ENCODE data around the gene MLPH. TPM values are rescaled to one million over a fixed set of nuclear protein-coding genes. Genes with fewer than 3 reads are reported as not detected.
"Not testable (repeated sequence)": the region's sequence is repeated elsewhere in the genome, so short reads cannot be mapped to it uniquely, and the experiment has no call there.

MLPH gene
- total RNA-seq, 2 experiments from 2014 or later, result not detected

DNA sequence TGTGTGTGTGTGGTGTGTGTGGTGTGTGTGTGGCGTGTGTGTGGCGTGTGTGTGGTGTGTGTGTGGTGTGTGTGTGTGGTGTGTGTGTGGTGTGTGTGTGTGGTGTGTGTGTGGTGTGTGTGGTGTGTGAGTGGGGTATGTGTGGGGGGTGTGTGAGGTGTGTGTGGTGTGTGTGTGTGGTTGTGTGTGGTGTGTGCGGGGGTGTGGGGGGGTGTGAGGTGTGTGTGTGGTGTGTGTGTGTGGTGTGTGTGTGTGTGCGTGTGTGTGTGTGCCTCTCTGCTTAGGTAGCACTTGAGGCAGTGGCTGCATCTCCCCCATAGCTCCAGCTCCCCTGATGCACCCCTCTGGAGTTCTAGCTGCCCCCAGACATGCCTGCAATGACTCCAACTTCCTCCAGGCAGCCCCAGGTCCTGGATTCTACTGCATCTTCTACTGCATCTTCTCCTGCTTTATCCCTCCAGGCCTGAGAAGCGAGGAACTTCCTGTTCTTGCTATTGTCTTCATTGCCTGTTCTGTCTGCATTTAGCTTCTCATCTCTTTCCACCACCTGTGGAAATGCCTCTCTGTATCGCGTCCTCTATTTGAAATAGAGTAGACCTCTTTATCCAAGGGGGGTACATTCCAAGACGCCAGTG lies 22.2 kb upstream of the MLPH start:
- CTCF ChIA-PET, result interaction anchor here (0.7 to 1.0 kb wide), 2 partner anchors 54 to 337 kb away, joined by 3 read pairs; no protein-coding TSS in a partner anchor
- Mint-ChIP-seq H3K36me3 (ENCODE audit: low read depth) (no peaks in the 10 kb centered on the region), H3K4me1 (ENCODE audit: low read depth) (no peaks in the 10 kb centered on the region), H3K27ac (no peak overlapping the region), H3K4me3 (no peak overlapping the region), H3K9me3 (no peaks in the 10 kb centered on the region), H3K27me3 (ENCODE audit: low read depth) (no peaks in the 10 kb centered on the region)
- DNase-seq, result no peak
- intact Hi-C loops (cut with micrococcal nuclease), result no loop called here

DNA sequence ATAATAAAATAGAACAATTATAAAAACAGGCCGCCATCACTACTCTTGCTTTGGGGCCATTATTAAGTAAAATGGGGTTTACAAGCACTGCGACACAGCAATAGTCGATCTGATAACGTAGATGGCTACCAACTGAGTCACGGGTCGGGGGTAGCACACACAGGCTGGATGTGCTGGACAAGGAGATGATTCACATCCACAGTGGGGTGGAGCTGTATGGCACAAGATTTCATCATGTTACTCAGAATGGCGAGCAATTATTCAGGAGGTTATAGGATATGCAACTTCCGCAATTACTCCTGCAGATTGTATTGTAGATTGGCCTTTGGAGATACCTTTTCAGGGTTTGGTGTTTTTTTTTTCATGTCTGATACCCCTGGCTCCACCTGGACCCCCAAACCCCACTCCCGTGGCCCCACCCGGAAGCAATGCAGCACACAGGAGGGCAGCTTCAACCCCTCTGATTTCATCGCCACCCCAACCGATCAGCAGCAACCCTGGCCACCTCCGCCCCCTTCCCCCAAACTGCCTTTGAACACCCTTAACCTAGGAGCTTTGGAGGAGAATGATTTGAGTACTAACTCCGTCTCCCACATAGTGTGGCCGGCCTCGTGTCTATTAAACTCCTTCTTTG lies 21.4 kb upstream of the MLPH start:
- CTCF ChIA-PET, result interaction anchor here (1.0 kb wide), 1 partner anchor 55 kb away, joined by 3 read pairs; no protein-coding TSS in a partner anchor
- no peaks in the 10 kb centered on the region for H3K9me3 Mint-ChIP-seq
- no peaks in the 10 kb centered on the region for H3K4me1 Mint-ChIP-seq (ENCODE audit: low read depth)
- no peak overlapping the region for H3K27ac Mint-ChIP-seq
- H3K27me3 Mint-ChIP-seq (ENCODE audit: low read depth), result no peaks in the 10 kb centered on the region
- intact Hi-C loops (cut with micrococcal nuclease), result no loop called here
- no peak overlapping the region for H3K4me3 Mint-ChIP-seq
- no peaks in the 10 kb centered on the region for H3K36me3 Mint-ChIP-seq (ENCODE audit: low read depth)
- no peak for DNase-seq

DNA sequence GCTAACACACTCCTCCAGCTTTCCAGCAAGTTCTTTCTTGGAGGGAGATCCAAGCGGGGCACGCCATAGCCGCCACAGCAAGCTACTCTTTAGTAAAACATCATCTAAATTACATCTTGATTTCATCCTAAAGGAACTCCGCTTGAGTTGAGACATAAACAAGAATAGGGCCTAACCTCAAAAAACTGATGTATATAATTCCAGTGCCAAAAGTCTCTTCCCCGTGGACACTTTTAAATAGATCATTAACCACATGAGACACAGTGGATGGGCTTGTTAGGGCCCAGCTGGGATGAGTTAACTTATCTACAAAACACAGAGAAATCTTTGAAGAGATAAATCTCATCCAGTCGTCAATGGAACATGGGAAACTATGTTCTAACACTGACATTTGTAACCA lies 20.8 kb upstream of the MLPH start:
- Mint-ChIP-seq H3K36me3 (ENCODE audit: low read depth) (no peaks in the 10 kb centered on the region), H3K9me3 (no peaks in the 10 kb centered on the region), H3K4me1 (ENCODE audit: low read depth) (no peaks in the 10 kb centered on the region), H3K4me3 (no peak overlapping the region), H3K27ac (no peak overlapping the region), H3K27me3 (ENCODE audit: low read depth) (no peaks in the 10 kb centered on the region)
- no peak for DNase-seq
- intact Hi-C loops (cut with micrococcal nuclease), result no loop called here
- CTCF ChIA-PET, result no interaction called here

DNA sequence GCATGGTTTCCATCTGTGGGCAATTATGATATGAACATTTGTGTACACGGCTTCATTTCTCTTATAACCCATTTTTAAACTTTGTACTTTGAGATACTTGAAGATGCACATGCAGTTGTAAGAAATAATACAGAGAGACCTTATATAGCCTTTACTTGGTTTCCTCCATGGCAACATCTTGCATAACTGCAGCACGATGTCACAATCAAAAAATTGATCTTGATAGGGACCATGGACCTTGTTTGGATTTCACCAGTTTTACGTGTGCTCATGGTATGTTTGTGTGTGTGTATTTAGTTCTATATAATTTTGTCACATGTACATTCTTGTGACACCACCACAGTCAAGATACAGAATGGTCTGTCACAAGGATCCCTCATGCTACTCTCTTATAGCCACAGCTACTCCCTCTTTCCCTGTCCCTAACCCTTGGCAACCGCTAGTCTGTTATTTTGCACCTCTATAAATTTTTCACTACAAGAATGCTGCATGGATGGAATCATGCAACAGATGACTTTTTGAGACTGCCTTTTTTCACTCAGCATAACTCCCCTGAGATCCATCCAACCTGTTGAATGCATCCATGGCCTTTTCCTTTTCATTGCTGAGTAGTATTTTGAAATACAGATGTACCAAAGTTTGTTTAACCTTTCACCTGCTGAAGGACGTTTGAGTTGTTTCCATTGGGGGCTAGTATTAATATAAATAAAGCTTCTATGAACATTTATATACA lies 19.4 kb upstream of the MLPH start:
- Mint-ChIP-seq H3K27me3 (ENCODE audit: low read depth) (no peaks in the 10 kb centered on the region), H3K9me3 (no peaks in the 10 kb centered on the region), H3K4me1 (ENCODE audit: low read depth) (no peaks in the 10 kb centered on the region), H3K36me3 (ENCODE audit: low read depth) (no peaks in the 10 kb centered on the region), H3K4me3 (no peak overlapping the region), H3K27ac (no peak overlapping the region)
- intact Hi-C loops (cut with micrococcal nuclease), result no loop called here
- no peak for DNase-seq
- CTCF ChIA-PET, result interaction anchor here (4.5 kb wide), 1 partner anchor 46 kb away, joined by 55 read pairs; no protein-coding TSS in a partner anchor

DNA sequence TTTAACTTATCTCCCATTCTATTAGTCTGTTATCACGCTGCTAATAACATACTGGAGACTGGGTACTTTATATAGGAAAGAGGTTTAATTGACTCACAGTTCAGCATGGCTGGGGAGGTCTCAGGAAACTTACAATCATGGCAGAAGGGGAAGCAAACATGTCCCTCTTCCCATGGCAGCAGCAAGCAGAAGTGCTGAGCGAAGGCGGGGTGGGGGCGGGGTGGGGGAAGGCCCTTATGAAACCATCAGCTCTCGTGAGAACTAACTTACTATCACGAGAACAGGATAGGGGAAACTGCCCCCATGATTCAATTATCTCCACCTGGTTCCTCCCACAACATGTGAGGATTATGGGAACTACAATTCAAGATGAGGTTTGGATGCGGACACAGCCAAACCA lies 17.6 kb upstream of the MLPH start:
- intact Hi-C loops (cut with micrococcal nuclease); H3K27ac Mint-ChIP-seq; H3K4me3 Mint-ChIP-seq; H3K4me1 Mint-ChIP-seq (ENCODE audit: low read depth); DNase-seq; H3K36me3 Mint-ChIP-seq (ENCODE audit: low read depth); H3K9me3 Mint-ChIP-seq; H3K27me3 Mint-ChIP-seq (ENCODE audit: low read depth): not testable (repeated sequence)
- CTCF ChIA-PET, result interaction anchor here (1.0 to 4.5 kb wide), 2 partner anchors 43 to 48 kb away, joined by 3 to 55 read pairs; no protein-coding TSS in a partner anchor

DNA sequence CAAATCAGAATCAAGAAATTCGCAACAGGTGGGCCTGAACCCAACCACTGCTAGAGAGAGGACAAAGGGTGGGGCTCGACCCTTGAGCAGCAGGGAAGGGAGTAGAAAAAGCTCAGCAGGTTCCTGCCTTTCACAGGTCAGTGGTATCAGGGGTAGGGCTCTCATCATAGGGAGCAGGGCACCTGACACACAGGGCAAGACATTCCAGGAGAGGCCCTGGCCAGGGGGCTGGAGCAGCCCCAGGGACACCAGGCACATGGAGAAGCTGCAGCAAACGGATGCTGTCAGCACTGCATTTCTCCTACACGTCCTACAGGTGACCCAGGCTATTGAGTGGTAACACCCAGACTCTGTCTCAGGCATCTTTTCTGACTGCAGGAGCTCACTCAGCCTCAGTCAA lies 17.2 kb upstream of the MLPH start:
- Mint-ChIP-seq H3K4me1 (ENCODE audit: low read depth) (peaks cover 5% of the 10 kb centered on the region), H3K9me3 (no peaks in the 10 kb centered on the region), H3K27ac (no peak overlapping the region), H3K36me3 (ENCODE audit: low read depth) (no peaks in the 10 kb centered on the region), H3K27me3 (ENCODE audit: low read depth) (no peaks in the 10 kb centered on the region), H3K4me3 (no peak overlapping the region)
- DNase-seq, result no peak
- CTCF ChIA-PET, result interaction anchor here (1.0 to 4.5 kb wide), 3 partner anchors 43 to 48 kb away, joined by 3 to 55 read pairs (median 10); no protein-coding TSS in a partner anchor
- intact Hi-C loops (cut with micrococcal nuclease), result no loop called here

DNA sequence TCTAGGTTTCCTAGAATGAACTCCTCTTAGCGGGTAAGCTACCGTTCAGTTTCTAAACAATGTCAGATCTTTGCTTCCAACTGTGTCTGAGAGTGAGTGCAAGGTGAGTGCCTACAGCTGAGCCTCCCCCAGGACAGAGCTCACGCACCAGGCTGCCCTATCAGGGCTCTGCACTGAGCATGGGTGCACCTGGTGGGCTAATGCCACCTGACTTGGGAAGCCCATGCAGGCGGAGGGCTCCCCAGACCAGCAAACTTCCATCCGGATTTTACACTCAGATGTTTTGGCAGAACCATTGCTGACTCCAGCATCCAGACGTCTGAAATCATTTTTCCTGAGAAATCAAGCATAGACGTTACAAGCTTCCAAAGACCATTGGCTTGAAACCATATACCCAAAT lies 16.1 kb upstream of the MLPH start:
- intact Hi-C loops (cut with micrococcal nuclease), result no loop called here
- Mint-ChIP-seq H3K36me3 (ENCODE audit: low read depth) (no peaks in the 10 kb centered on the region), H3K4me3 (no peak overlapping the region), H3K27ac (no peak overlapping the region), H3K9me3 (no peaks in the 10 kb centered on the region), H3K27me3 (ENCODE audit: low read depth) (peaks cover 1% of the 10 kb centered on the region), H3K4me1 (ENCODE audit: low read depth) (peaks cover 8% of the 10 kb centered on the region)
- DNase-seq, result no peak
- CTCF ChIA-PET, result interaction anchor here (1.0 to 4.5 kb wide), 12 partner anchors 12 to 316 kb away, joined by 3 to 55 read pairs (median 3); no protein-coding TSS in a partner anchor

- CTCF ChIA-PET, result interaction anchor here (1.0 to 4.5 kb wide), 12 partner anchors 26 to 317 kb away, joined by 3 to 55 read pairs (median 4); no protein-coding TSS in a partner anchor
- DNase-seq, result peak; percentile 29
- Mint-ChIP-seq H3K36me3 (ENCODE audit: low read depth) (no peaks in the 10 kb centered on the region), H3K9me3 (no peaks in the 10 kb centered on the region), H3K27me3 (ENCODE audit: low read depth) (peaks cover 6% of the 10 kb centered on the region), H3K4me3 (no peak overlapping the region), H3K27ac (no peak overlapping the region), H3K4me1 (ENCODE audit: low read depth) (peaks cover 11% of the 10 kb centered on the region)
- intact Hi-C loops (cut with micrococcal nuclease), result no loop called here
Measured at GRCh38 chr2:237471438-237472186, 15.4 kb upstream of the MLPH start.

GRCh38 chr2:237472187-237472712 lies 14.8 kb upstream of the MLPH start:
- DNase-seq, result no peak
- H3K4me1 Mint-ChIP-seq (ENCODE audit: low read depth), result peaks cover 11% of the 10 kb centered on the region
- peaks cover 7% of the 10 kb centered on the region for H3K27me3 Mint-ChIP-seq (ENCODE audit: low read depth)
- intact Hi-C loops (cut with micrococcal nuclease), result no loop called here
- H3K27ac Mint-ChIP-seq, result no peak overlapping the region
- no peaks in the 10 kb centered on the region for H3K9me3 Mint-ChIP-seq
- no peaks in the 10 kb centered on the region for H3K36me3 Mint-ChIP-seq (ENCODE audit: low read depth)
- no peak overlapping the region for H3K4me3 Mint-ChIP-seq
- CTCF ChIA-PET, result interaction anchor here (1.0 to 4.5 kb wide), 7 partner anchors 31 to 100 kb away, joined by 3 to 55 read pairs (median 5); no protein-coding TSS in a partner anchor

GRCh38 chr2:237472909-237473877 lies 13.9 kb upstream of the MLPH start:
- H3K4me3 Mint-ChIP-seq, result no peak overlapping the region
- DNase-seq, result no peak
- H3K27ac Mint-ChIP-seq, result no peak overlapping the region

More at GRCh38 chr2:237472909-237473877, 13.9 kb upstream of the MLPH start:
- Mint-ChIP-seq H3K4me1 (ENCODE audit: low read depth) (peaks cover 11% of the 10 kb centered on the region), H3K27me3 (ENCODE audit: low read depth) (peaks cover 10% of the 10 kb centered on the region), H3K36me3 (ENCODE audit: low read depth) (no peaks in the 10 kb centered on the region), H3K9me3 (no peaks in the 10 kb centered on the region)
- CTCF ChIA-PET, result interaction anchor here (1.2 to 6.6 kb wide), 4 partner anchors 32 to 319 kb away, joined by 4 to 125 read pairs (median 6); no protein-coding TSS in a partner anchor
- intact Hi-C loops (cut with micrococcal nuclease), result no loop called here

Data from activated naive CD4-positive, alpha-beta T cell treated with anti-CD3 and anti-CD28 coated beads for 36 hours (primary cell).